Neural progenitor cell (in vitro differentiated cells): ENCODE results near the gene TTC12. TPM values are rescaled to one million over a fixed set of nuclear protein-coding genes. Genes with fewer than 3 reads are reported as not detected.

Experiments
- DNase-seq: peaks from one replicate; pipeline ENCODE4 v3.0.0-alpha.2; 2016; ENCODE audit warnings: low spot score
- H2AFZ ChIP-seq: fragments of 200-600 bp; sonication (generic); replicated peaks from 2 replicates; pipeline ENCODE4 v1.6.1; 2016; ENCODE audit warnings: antibody characterized with exemption
- H3F3A ChIP-seq: fragments of 200-600 bp; sonication (generic); 2 replicates; pipeline ENCODE4 v1.6.1; 2016; ENCODE audit warnings: antibody characterized with exemption, low read depth
- H3K27ac ChIP-seq: fragments of 200-600 bp; sonication (generic); 2 replicates; pipeline ENCODE4 v1.5.1; 2016; ENCODE audit warnings: mild to moderate bottlenecking
- H3K27me3 ChIP-seq: fragments of 200-600 bp; sonication (generic); 2 replicates; pipeline ENCODE4 v1.6.1; 2016; ENCODE audit warnings: mild to moderate bottlenecking, moderate library complexity
- H3K36me3 ChIP-seq: fragments of 200-600 bp; sonication (generic); 2 replicates; pipeline ENCODE4 v1.5.1; 2016
- H3K4me1 ChIP-seq: fragments of 200-600 bp; sonication (generic); 2 replicates; pipeline ENCODE4 v1.6.1; 2016; ENCODE audit warnings: mixed run types
- H3K4me2 ChIP-seq: fragments of 200-600 bp; sonication (generic); 2 replicates; pipeline ENCODE4 v1.6.1; 2016
- H3K4me3 ChIP-seq: fragments of 200-600 bp; sonication (generic); 2 replicates; pipeline ENCODE4 v1.5.1; 2016
- H3K79me2 ChIP-seq: fragments of 200-600 bp; sonication (generic); 2 replicates; pipeline ENCODE4 v1.6.1; 2016; ENCODE audit warnings: low read depth
- H3K9ac ChIP-seq: fragments of 200-600 bp; sonication (generic); 2 replicates; pipeline ENCODE4 v1.6.1; 2016
- H3K9me3 ChIP-seq: fragments of 200-600 bp; sonication (generic); 2 replicates; pipeline ENCODE4 v1.5.1; 2016; ENCODE audit warnings: low read depth
- H4K20me1 ChIP-seq: fragments of 200-600 bp; sonication (generic); 2 replicates; pipeline ENCODE4 v1.6.1; 2016; ENCODE audit warnings: low read depth
- H3K27ac Mint-ChIP-seq: 3 replicates; pipeline ENCODE4 v1.8.0; 2021; ENCODE audit warnings: mixed read lengths
- H3K27me3 Mint-ChIP-seq: 2 replicates; pipeline ENCODE4 v1.8.0; 2022; ENCODE audit warnings: low read depth, mild to moderate bottlenecking, inconsistent platforms, moderate library complexity, mixed read lengths; ENCODE audit not compliant: insufficient read depth
- H3K36me3 Mint-ChIP-seq: 3 replicates; pipeline ENCODE4 v1.8.0; 2021; ENCODE audit warnings: mixed read lengths
- H3K4me1 Mint-ChIP-seq: 3 replicates; pipeline ENCODE4 v1.8.0; 2021; ENCODE audit warnings: mixed read lengths
- H3K4me3 Mint-ChIP-seq: 3 replicates; pipeline ENCODE4 v1.8.0; 2021; ENCODE audit warnings: mild to moderate bottlenecking, moderate library complexity, mixed read lengths
- H3K9me3 Mint-ChIP-seq: 3 replicates; pipeline ENCODE4 v1.8.0; 2020; ENCODE audit warnings: mixed read lengths
- CTCF ChIP-seq: fragments of 200-600 bp; sonication (generic); IDR thresholded peaks from 2 replicates; pipeline ENCODE4 v1.5.1; 2017; ENCODE audit warnings: antibody characterized with exemption, mild to moderate bottlenecking
- EZH2 ChIP-seq: fragments of 200-600 bp; sonication (generic); IDR thresholded peaks from 2 replicates; pipeline ENCODE4 v1.6.1; 2017; ENCODE audit warnings: antibody characterized with exemption, mild to moderate bottlenecking, moderate library complexity
- EZH2phosphoT487 ChIP-seq: fragments of 200-600 bp; sonication (generic); IDR thresholded peaks from 2 replicates; pipeline ENCODE4 v1.6.1; 2017; ENCODE audit warnings: antibody characterized with exemption
- total RNA-seq: library from RNA; depleted of rRNA; stranded (reverse); fragments of >200 nt; gene quantifications from 2 replicates; pipeline ENCODE4 v1.2.3, GENCODE V29; 2015; ENCODE audit warnings: low replicate concordance

Gene TTC12
- total RNA-seq, 1 donor from 2014 or later: 33.4 TPM

DNA sequence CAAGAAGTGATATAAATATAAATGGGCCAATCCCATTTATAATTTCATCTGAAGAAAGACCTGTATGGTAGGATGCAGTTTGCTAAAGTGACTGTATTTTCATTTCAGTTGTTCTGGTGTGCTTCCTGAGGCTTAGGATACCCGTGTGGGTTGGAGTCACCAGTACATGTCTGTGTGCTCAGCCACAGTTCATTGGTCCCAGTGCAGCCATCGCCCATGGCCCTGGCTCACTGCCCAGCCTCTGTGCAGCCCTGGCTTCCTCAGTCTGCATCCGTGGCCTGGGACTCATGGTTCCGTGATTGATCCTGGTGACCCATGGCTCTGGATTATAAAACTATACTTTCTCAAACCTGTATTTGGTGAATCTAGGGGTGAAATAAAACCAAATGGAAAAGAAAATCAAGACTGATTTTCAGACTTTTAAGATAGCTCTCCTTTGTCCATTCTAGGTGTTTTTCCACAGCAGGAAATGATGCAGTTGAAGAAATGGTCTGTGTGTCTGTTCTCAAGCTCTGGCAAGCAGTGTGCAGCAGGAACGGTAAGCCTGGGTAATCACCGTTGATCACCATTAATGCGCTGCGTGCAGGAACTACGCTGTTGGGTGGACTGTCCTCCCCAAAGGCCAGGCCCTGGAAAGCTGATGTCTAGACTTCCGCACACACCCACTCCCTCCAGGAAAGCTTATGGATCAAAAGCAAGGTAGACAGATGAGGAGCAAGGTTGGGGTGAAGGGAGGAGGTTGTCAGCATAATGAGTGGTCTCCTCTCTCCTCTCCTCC, 27.2 kb downstream of the TTC12 start:
- no peaks in the 10 kb centered on the region for H3K9me3 ChIP-seq
- H3K9ac ChIP-seq: no peak overlapping the region
- H3K9me3 Mint-ChIP-seq: no peaks in the 10 kb centered on the region
- H3K27ac Mint-ChIP-seq: no peak overlapping the region
- H4K20me1 ChIP-seq: no peaks in the 10 kb centered on the region
- no peak overlapping the region for H3K4me3 ChIP-seq
- no peaks in the 10 kb centered on the region for H3K36me3 ChIP-seq
- peaks cover 22% of the 10 kb centered on the region for H3K36me3 Mint-ChIP-seq
- TF ChIP-seq EZH2phosphoT487: no peak
- no peak for TF ChIP-seq CTCF
- no peak for TF ChIP-seq EZH2
- H3K27ac ChIP-seq: no peak overlapping the region
- H3K4me2 ChIP-seq: no peak overlapping the region
- H3K27me3 ChIP-seq: no peaks in the 10 kb centered on the region
- no peak for DNase-seq
- no peak overlapping the region for H3K4me3 Mint-ChIP-seq
- H3K4me1 ChIP-seq: no peaks in the 10 kb centered on the region
- H3F3A ChIP-seq: no peaks in the 10 kb centered on the region
- H3K79me2 ChIP-seq: no peaks in the 10 kb centered on the region
- no peaks in the 10 kb centered on the region for H3K27me3 Mint-ChIP-seq
- no peak overlapping the region for H2AFZ ChIP-seq
- no peaks in the 10 kb centered on the region for H3K4me1 Mint-ChIP-seq

DNA sequence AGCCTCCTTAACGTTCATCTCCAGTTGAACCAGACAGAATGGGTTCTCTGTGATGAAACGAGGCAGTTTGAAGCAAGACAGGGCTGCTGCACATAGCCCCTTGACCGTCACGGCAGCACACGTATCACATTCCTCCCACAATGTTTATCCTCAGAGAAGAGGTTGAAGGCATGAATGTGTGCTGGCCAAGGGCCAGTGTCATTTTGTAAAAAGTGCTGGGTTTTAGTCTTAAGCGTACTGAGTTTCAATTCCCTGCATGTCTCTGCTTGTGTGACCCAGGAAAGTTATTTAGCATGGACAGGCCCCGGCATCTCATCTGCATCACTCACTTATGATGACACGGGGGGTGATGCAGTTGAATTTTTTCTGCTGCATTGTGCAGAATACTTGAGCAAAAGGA, 31.6 kb downstream of the TTC12 start:
- Histone ChIP-seq H3K36me3 (no peaks in the 10 kb centered on the region), H3K4me2 (no peak overlapping the region), H3K27ac (no peak overlapping the region), H3K9me3 (no peaks in the 10 kb centered on the region), H3K9ac (no peak overlapping the region), H3F3A (no peaks in the 10 kb centered on the region), H3K4me1 (no peaks in the 10 kb centered on the region), H3K79me2 (no peaks in the 10 kb centered on the region), H3K27me3 (no peaks in the 10 kb centered on the region), H4K20me1 (no peaks in the 10 kb centered on the region), H3K4me3 (no peak overlapping the region), H2AFZ (no peak overlapping the region)
- Mint-ChIP-seq H3K4me3 (no peak overlapping the region), H3K27me3 (no peaks in the 10 kb centered on the region), H3K4me1 (no peaks in the 10 kb centered on the region), H3K27ac (no peak overlapping the region), H3K9me3 (no peaks in the 10 kb centered on the region), H3K36me3 (peaks cover 15% of the 10 kb centered on the region)
- no peak for DNase-seq
- TF ChIP-seq EZH2phosphoT487: no peak
- no peak for TF ChIP-seq EZH2
- TF ChIP-seq CTCF: no peak

GRCh38 chr11:113349528-113349927, 35.1 kb downstream of the TTC12 start:
- H3K36me3 ChIP-seq: no peaks in the 10 kb centered on the region
- no peak overlapping the region for H2AFZ ChIP-seq
- DNase-seq: no peak
- no peaks in the 10 kb centered on the region for H3K79me2 ChIP-seq
- no peaks in the 10 kb centered on the region for H3F3A ChIP-seq
- no peaks in the 10 kb centered on the region for H3K4me1 ChIP-seq
- Mint-ChIP-seq H3K4me1 (no peaks in the 10 kb centered on the region), H3K27ac (no peak overlapping the region), H3K4me3 (no peak overlapping the region), H3K27me3 (no peaks in the 10 kb centered on the region), H3K36me3 (peaks cover 13% of the 10 kb centered on the region), H3K9me3 (no peaks in the 10 kb centered on the region)
- TF ChIP-seq CTCF (no peak), EZH2 (no peak), EZH2phosphoT487 (no peak)
- no peak overlapping the region for H3K4me2 ChIP-seq
- no peaks in the 10 kb centered on the region for H4K20me1 ChIP-seq
- no peak overlapping the region for H3K4me3 ChIP-seq
- no peak overlapping the region for H3K27ac ChIP-seq
- no peaks in the 10 kb centered on the region for H3K27me3 ChIP-seq
- H3K9me3 ChIP-seq: no peaks in the 10 kb centered on the region
- no peak overlapping the region for H3K9ac ChIP-seq
